ENCODE measurements around the gene TNFAIP3.

Gene TNFAIP3

GRCh38 chr6:137866200-137866913 is 702 bp upstream of the TNFAIP3 start:
- peak; percentile 98 for DNase-seq

GRCh38 chr6:137867685-137868509 is 838 bp downstream of the TNFAIP3 start:
- DNase-seq = peak; percentile 73

GRCh38 chr6:137868721-137869548 is 1.9 kb downstream of the TNFAIP3 start:
- peak; percentile 41 for DNase-seq

DNA sequence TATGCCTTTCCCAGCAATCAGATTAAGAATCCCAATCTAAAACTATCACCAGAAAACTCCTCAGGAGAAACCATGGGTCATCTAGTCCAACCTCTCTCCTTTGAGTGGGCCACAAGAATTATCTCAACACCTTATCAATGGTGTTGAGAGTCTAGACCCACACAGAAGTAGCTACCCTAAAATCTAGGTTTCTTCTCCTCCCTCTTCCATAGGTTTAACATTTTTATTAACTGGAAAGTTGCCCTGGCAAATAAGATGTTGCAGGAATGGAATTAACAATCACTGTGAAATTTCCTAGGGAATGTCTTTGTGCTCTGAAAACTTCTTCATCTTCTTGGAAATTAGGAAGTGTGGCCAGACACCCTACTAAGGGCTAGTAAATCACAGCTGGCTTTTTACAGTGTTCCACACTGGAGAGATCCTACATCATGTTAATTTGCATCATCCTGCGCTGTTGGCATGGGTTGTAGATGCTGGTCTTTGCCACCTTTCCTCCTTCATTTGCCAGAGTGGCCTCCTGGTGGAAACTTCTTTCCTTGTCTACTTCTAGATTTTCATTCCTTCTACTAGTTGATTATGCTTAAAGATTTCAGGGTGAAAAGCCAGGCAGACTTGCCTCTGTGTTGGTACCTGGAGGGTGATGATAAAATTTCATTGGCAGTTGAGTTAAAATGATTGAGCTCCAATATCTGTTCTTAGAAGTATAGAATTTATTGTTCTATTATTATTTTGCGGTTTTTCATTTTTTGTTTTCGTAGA is 2.7 kb downstream of the TNFAIP3 start:
- peak; percentile 46 for DNase-seq

GRCh38 chr6:137870308-137870644 is 3.2 kb downstream of the TNFAIP3 start:
- DNase-seq = no peak

DNA sequence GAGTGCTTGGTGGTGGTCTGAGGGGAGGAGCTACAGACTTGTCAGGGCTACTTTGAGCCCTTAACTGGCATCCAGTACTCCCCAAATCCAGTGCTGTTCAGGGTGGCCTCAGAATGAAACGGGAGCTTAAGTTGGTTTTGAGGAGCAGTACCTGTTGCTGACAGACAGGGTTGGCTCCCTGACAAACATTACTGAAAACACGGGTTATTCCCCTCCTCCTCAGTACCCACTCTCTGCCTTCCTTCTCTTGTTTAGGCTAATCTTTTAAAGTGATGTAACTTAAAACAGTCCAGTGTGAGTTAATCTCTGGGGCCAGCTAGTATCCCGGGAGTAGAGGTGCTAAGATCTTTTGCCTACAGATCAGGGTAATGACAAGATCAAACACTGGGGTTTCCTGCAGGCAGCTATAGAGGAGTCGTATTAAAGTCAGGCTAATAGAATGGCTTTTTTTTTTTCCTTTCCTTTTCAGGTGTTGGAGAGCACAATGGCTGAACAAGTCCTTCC is 3.7 kb downstream of the TNFAIP3 start:
- DNase-seq = peak; percentile 90

DNA sequence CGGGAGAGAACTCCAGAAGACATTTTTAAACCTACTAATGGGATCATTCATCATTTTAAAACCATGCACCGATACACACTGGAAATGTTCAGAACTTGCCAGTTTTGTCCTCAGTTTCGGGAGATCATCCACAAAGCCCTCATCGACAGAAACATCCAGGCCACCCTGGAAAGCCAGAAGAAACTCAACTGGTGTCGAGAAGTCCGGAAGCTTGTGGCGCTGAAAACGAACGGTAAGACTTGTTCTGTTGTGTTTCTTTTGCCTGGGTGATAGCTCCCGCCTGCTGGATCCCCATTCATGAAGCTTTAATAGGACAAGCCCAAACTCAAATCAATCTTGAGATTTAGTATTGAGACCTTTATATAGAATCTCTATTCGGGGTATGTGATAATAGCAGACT is 4.2 kb downstream of the TNFAIP3 start:
- peak; percentile 56 for DNase-seq

GRCh38 chr6:137871831-137872454 is 4.9 kb downstream of the TNFAIP3 start:
- peak; percentile 51 for DNase-seq

DNA sequence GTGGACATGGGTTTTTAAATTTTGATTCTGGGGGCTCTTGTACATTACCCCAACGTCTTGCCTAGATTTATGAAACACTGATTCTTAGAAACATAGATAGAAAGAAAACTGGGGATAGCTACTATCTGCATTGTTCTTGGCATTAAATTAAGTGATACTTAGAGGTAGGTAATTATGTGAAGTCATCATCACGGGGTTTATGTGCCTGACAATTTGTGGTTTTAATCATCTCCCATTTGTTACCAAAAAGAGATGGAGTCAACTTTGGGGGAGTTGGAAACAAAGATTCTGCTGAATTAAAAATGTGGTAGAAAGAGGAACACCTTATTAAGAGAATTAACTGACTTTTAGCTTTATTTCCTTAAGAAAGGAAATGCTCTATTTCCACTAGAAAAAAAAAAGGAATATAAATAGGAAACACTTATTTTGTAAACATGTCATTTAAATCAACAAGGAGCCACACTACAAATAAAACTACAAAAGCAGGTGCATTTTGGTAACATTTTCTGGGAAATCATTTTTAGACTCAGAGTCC is 5.6 kb downstream of the TNFAIP3 start:
- peak; percentile 57 for DNase-seq

DNA sequence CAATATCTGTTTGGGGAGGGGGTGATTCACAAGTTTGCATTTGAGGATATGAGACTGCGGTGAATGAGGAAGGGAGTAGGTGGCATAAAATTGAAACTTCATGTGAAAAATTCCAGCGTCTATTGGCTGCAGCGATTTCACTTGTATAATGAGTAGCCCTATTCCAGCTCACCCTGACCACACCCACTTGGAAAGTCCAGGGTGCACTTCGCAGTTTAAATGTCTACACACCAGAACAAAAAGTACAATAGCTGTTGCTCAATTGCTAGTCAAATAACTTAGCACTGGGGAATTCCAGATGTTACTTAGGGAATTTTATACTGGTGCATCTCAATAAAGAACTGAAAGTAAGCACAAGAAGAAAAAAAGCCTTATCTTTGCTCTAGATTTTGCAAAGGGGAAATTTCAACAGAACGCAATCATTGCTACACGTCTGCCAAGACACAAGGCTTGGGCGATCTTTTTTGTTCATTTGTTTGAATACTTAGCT is 6.3 kb downstream of the TNFAIP3 start:
- peak; percentile 100 for DNase-seq

DNA sequence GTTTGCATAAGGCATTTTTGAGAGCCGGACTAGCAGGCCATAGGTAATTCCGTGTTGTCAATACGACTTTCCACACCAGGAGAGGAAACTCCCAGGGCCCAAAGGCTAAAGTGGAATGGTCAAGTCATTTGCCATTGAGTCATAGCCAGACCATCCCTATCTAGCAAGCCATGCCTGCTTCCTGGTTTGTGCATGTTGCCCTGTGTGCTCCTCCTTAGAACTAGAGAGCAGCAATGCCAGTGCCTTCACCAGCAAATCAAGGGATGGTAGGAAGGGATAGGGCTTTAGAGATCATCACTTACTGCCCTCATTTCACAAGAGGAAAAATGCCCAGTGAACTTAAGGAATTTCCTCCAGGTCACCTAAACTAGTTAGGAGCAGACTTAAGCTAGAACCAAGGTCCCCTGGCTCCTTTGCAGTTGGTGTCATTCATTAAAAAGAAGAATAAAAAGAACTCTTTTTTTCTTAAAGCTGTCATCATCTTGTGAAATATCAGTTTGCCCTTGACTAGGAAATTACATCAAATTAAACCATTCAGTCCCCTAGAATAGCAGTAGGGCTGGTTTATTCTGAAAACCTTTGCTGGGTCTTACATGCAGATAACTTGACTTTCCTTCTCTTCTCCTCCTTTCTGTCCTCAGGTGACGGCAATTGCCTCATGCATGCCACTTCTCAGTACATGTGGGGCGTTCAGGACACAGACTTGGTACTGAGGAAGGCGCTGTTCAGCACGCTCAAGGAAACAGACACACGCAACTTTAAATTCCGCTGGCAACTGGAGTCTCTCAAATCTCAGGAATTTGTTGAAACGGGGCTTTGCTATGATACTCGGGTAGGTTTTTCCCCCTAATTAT is 7.4 kb downstream of the TNFAIP3 start:
- DNase-seq = peak; percentile 94

DNA sequence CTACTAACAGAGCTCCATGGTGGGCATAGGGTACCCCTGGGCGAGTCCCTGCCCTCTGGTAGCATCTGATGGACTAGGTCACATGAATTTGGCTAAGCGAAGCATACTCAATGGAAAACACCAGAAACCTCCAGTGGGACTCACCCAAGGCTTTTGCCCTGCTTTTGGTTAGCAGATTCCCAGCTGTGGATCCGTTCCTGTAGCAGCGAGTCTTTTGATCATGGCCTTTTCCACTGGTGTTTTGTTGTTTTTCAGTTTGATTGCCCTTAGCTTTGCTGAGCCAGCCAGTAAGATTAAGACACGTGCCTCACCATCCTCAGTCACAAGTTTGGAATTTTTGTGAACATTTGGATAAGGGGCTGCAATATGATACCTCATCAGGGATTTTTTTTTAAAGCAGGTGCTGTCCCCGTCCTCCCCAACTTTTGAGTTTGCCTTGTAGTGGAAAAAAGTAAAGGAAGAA is 8.0 kb downstream of the TNFAIP3 start:
- DNase-seq = peak; percentile 33

GRCh38 chr6:137875606-137876005 is 8.5 kb downstream of the TNFAIP3 start:
- DNase-seq = peak; percentile 22

- DNase-seq = no peak
Measured at GRCh38 chr6:137876547-137876946, 9.5 kb downstream of the TNFAIP3 start.

DNA sequence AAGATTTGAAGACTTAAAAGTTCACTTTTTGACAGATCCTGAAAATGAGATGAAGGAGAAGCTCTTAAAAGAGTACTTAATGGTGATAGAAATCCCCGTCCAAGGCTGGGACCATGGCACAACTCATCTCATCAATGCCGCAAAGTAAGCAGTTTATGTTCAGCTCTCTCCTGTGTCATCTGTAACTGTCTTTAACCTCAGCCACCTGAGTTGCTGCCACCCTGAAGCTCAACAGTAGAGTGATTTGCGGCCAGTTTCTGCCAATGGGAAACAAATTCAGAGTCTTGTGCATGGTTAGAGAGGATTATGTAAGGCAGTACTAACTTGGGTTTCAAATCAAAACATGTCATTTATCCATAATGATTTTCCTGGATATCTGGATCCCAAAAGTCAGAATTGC is 10.1 kb downstream of the TNFAIP3 start:
- DNase-seq = no peak

- peak; percentile 27 for DNase-seq
Measured at GRCh38 chr6:137877606-137878005, 10.5 kb downstream of the TNFAIP3 start.

DNA sequence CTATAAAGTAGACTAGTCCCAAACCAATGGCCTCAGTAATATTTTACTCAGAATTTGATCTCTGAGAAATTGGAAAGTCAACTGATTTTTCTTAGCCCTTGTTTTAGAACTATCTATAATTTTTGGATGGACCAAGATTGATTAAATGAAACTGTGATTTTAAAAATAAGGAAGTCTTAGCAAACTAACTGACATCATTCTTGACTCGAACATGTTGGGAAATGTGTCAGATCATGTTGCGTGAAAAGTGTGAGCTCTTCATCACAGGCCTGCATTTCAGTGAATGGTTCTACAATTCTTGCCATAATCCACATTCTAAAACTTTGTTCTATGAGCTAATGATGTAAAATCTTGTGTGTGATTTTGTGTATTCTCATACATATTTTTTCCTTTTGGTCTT is 11.0 kb downstream of the TNFAIP3 start:
- DNase-seq = peak; percentile 75

- DNase-seq = peak; percentile 24
Measured at GRCh38 chr6:137878486-137879285, 11.6 kb downstream of the TNFAIP3 start.

GRCh38 chr6:137879299-137879698 is 12.2 kb downstream of the TNFAIP3 start:
- DNase-seq = no peak

Data from inflammatory macrophage treated with lipopolysaccharide for 4 hours (primary cell).